Liver (tissue), 9 donors: Measurements from ENCODE around the gene CCDC141. TPM values are rescaled to one million over a fixed set of nuclear protein-coding genes. Genes with fewer than 3 reads are reported as not detected.

Experiments used
- DNase-seq: peaks from one replicate; pipeline ENCODE4 v3.0.0-alpha.2; 2017; ENCODE audit warnings: low spot score
- H3K27ac ChIP-seq, 2 donors: one replicate each; pipeline ENCODE4 v1.7.0; 2013; ENCODE audit warnings: inconsistent platforms in 2 of 2, low read length in 2 of 2, control low read depth in 1 of 2, low read depth in 1 of 2, mild to moderate bottlenecking in 1 of 2
- H3K27me3 ChIP-seq, 4 donors: one replicate each; pipeline versions ENCODE4 v1.6.1 to v1.7.0; 2013; ENCODE audit warnings: low read length in 3 of 4, inconsistent platforms in 1 of 4, mild to moderate bottlenecking in 1 of 4, moderate library complexity in 1 of 4; ENCODE audit not compliant: control insufficient read depth in 4 of 4, insufficient read depth in 4 of 4
- H3K36me3 ChIP-seq, 4 donors: one replicate each; pipeline versions ENCODE4 v1.6.1 to v1.7.0; 2013; ENCODE audit warnings: low read length in 3 of 4, mild to moderate bottlenecking in 3 of 4, low read depth in 1 of 4, moderate library complexity in 1 of 4; ENCODE audit not compliant: control insufficient read depth in 4 of 4, insufficient read depth in 3 of 4
- H3K4me1 ChIP-seq, 4 donors: one replicate each; pipeline versions ENCODE4 v1.6.1 to v1.7.0; 2013; ENCODE audit warnings: low read length in 3 of 4, mild to moderate bottlenecking in 3 of 4, moderate library complexity in 1 of 4; ENCODE audit not compliant: control insufficient read depth in 4 of 4, insufficient read depth in 4 of 4
- H3K4me3 ChIP-seq, 3 donors: one replicate each; pipeline versions ENCODE4 v1.6.1 to v1.7.0; 2013; ENCODE audit warnings: low read length in 3 of 3, control low read depth in 1 of 3, low read depth in 1 of 3, mild to moderate bottlenecking in 1 of 3
- H3K9ac ChIP-seq, 2 donors: one replicate each; pipeline ENCODE4 v1.7.0; 2013; ENCODE audit warnings: low read length in 2 of 2, mild to moderate bottlenecking in 2 of 2, moderate library complexity in 2 of 2, control low read depth in 1 of 2, low read depth in 1 of 2
- H3K9me3 ChIP-seq, 4 donors: one replicate each; pipeline versions ENCODE4 v1.6.1 to v1.7.0; 2013; ENCODE audit warnings: low read length in 3 of 4; ENCODE audit not compliant: control insufficient read depth in 4 of 4
- ATF3 ChIP-seq: IDR thresholded peaks from 2 replicates; pipeline ENCODE4 v1.6.1; 2016; ENCODE audit warnings: antibody characterized with exemption
- CTCF ChIP-seq: fragments of 150-350 bp; IDR thresholded peaks from 2 replicates; pipeline ENCODE4 v1.5.1; 2017; ENCODE audit warnings: improper control_type of control experiment, low read depth, low read length; ENCODE audit not compliant: missing input control
- EGR1 ChIP-seq, 2 donors: IDR thresholded peaks; 2 replicates each; pipeline ENCODE4 v1.6.1; 2016 to 2018; ENCODE audit warnings: antibody characterized with exemption in 2 of 2, low read depth in 2 of 2
- FOXA1 ChIP-seq: IDR thresholded peaks from 2 replicates; pipeline ENCODE4 v1.6.1; 2016; ENCODE audit warnings: antibody characterized with exemption
- FOXA2 ChIP-seq: IDR thresholded peaks from 2 replicates; pipeline ENCODE4 v1.6.1; 2016; ENCODE audit warnings: antibody characterized with exemption
- GABPA ChIP-seq, 2 donors: IDR thresholded peaks in 1 of 2; conservative IDR thresholded peaks in 1 of 2; 2 replicates each; pipeline ENCODE4 v1.6.1; 2016; ENCODE audit warnings: antibody characterized with exemption in 2 of 2, mild to moderate bottlenecking in 1 of 2, moderate library complexity in 1 of 2
- HNF4A ChIP-seq, 2 donors: conservative IDR thresholded peaks; 2 replicates each; pipeline ENCODE4 v1.6.1; 2016; ENCODE audit warnings: antibody characterized with exemption in 2 of 2, mild to moderate bottlenecking in 2 of 2
- HNF4G ChIP-seq: IDR thresholded peaks from 2 replicates; pipeline ENCODE4 v1.6.1; 2016; ENCODE audit warnings: antibody characterized with exemption
- JUND ChIP-seq, 2 donors: IDR thresholded peaks; 2 replicates each; pipeline ENCODE4 v1.6.1; 2016; ENCODE audit warnings: antibody characterized with exemption in 2 of 2
- MAX ChIP-seq: IDR thresholded peaks from 2 replicates; pipeline ENCODE4 v1.6.1; 2016; ENCODE audit warnings: antibody characterized with exemption
- NR2F2 ChIP-seq: IDR thresholded peaks from 2 replicates; pipeline ENCODE4 v1.6.1; 2016; ENCODE audit warnings: antibody characterized with exemption
- RAD21 ChIP-seq, 2 donors: IDR thresholded peaks; 2 replicates each; pipeline ENCODE4 v1.6.1; 2016; ENCODE audit warnings: antibody characterized with exemption in 2 of 2, mild to moderate bottlenecking in 2 of 2
- REST ChIP-seq: IDR thresholded peaks from 2 replicates; pipeline ENCODE4 v1.6.1; 2016; ENCODE audit warnings: antibody characterized with exemption, mild to moderate bottlenecking
- RXRA ChIP-seq, 2 donors: IDR thresholded peaks; 2 replicates each; pipeline ENCODE4 v1.6.1; 2017 to 2018; ENCODE audit warnings: antibody characterized with exemption in 2 of 2, mild to moderate bottlenecking in 1 of 2
- SP1 ChIP-seq: IDR thresholded peaks from 2 replicates; pipeline ENCODE4 v1.6.1; 2018; ENCODE audit warnings: antibody characterized with exemption, mild to moderate bottlenecking
- TAF1 ChIP-seq: conservative IDR thresholded peaks from 2 replicates; pipeline ENCODE4 v1.6.1; 2016; ENCODE audit warnings: antibody characterized with exemption, mild to moderate bottlenecking
- YY1 ChIP-seq: IDR thresholded peaks from 2 replicates; pipeline ENCODE4 v1.6.1; 2016; ENCODE audit warnings: antibody characterized with exemption, mild to moderate bottlenecking
- whole genome bisulfite sequencing: extraction: QIAGEN DNeasy Blood & Tissue Kit; methylation state at CpG from one replicate; pipeline ENCODE4 v1.1.7; 2013; 5-methylcytosine and 5-hydroxymethylcytosine counted together
- polyA plus RNA-seq, 2 donors: library from polyadenylated mRNA; stranded (reverse) in 1 of 2; unstranded in 1 of 2; fragments of 200-250 nt in 1 of 2; fragments of >200 nt in 1 of 2; fragmentation: Nextera tagmentation in 1 of 2; extraction: Ambion mirVana in 1 of 2; gene quantifications; one replicate each; pipeline versions ENCODE4 v1.2.1 to v1.2.3, GENCODE V29; 2013 to 2015
- total RNA-seq, 2 donors: library from RNA; depleted of rRNA; stranded (reverse); fragments of >200 nt; gene quantifications; one replicate each; pipeline ENCODE4 v1.2.3, GENCODE V29; 2014
- TF ChIP-seq, protein P1 (sequence below): IDR thresholded peaks from 2 replicates; pipeline ENCODE4 v1.6.1; 2016; ENCODE audit warnings: antibody characterized with exemption
- donor health status: healthy.
- donor health status: healthy.
- donor health status: healthy.
- donor health status: healthy.
- donor health status: healthy.

The CCDC141 gene
- total and polyA plus RNA-seq, 4 donors = 0.05 to 1.0 (median 0.39) TPM

DNA sequence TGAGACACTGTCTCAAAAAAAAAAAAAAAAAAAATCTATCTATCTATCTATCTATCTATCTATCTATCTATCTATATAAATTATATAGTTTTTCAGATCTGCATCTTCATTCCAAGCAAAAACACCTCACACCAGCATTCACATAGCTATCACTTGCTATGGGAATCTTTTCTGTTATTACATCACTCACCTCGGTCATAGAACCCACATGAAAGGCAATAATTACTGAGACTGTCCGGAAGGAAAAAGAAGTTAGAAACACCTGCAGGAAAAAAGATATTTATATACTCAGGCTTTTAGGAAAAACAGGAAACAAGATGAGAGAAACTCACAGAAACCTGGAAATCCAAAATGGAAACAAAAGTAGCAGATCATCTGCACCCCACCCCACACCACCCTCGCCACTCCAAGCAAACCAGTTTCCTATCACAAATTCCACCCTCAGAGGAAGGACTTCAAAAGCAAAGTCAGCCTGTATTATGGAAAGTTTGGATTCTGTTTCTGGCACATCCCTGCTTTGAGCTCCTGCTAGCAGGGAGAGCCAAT lies 21.9 kb upstream of the CCDC141 start:
- Histone ChIP-seq H3K9ac (no peak overlapping the region), H3K27ac (no peak overlapping the region), H3K4me3 (no peak overlapping the region), H3K4me1 (no peaks in the 10 kb centered on the region), H3K36me3 (no peaks in the 10 kb centered on the region), H3K9me3 (no peaks in the 10 kb centered on the region), H3K27me3 (peaks cover 0 to 3% (median 0%) of the 10 kb centered on the region in 4 donors)
- WGBS = 86% methylated on average over 3 of the region's 3 CpGs
- TF ChIP-seq, protein P1, sequence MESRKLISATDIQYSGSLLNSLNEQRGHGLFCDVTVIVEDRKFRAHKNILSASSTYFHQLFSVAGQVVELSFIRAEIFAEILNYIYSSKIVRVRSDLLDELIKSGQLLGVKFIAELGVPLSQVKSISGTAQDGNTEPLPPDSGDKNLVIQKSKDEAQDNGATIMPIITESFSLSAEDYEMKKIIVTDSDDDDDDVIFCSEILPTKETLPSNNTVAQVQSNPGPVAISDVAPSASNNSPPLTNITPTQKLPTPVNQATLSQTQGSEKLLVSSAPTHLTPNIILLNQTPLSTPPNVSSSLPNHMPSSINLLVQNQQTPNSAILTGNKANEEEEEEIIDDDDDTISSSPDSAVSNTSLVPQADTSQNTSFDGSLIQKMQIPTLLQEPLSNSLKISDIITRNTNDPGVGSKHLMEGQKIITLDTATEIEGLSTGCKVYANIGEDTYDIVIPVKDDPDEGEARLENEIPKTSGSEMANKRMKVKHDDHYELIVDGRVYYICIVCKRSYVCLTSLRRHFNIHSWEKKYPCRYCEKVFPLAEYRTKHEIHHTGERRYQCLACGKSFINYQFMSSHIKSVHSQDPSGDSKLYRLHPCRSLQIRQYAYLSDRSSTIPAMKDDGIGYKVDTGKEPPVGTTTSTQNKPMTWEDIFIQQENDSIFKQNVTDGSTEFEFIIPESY = no peak
- TF ChIP-seq FOXA1 (no peak), TAF1 (no peak), NR2F2 (no peak), FOXA2 (no peak)
- no peak for DNase-seq

- no peak for TF ChIP-seq FOXA2
- Histone ChIP-seq H3K27me3 (peaks cover 0 to 3% (median 0%) of the 10 kb centered on the region in 4 donors), H3K27ac (no peak overlapping the region), H3K9me3 (no peaks in the 10 kb centered on the region), H3K9ac (no peak overlapping the region), H3K36me3 (no peaks in the 10 kb centered on the region), H3K4me3 (no peak overlapping the region), H3K4me1 (no peaks in the 10 kb centered on the region)
- 79% methylated on average over 2 of the region's 2 CpGs for WGBS
- no peak for DNase-seq
Measured at GRCh38 chr2:179070895-179071294, 21.0 kb upstream of the CCDC141 start.

DNA sequence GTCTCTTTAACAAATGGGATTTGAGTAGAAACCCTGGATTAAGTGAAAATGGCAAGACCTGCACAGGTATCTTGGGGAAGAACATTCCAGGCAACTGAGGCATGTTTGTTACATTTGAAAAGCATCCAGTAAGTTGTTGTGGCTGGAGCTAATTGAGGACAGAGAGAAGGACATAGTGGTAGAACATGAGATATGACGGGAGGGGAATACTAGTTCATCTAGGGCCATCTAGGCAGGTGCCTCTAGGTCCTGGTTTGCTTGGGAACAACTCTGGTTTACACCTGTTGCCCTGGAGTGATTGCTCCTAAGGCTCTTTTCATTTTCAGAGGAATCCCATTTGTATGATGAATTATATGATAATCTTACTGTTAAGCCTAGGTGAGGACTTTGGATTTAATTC lies 19.7 kb upstream of the CCDC141 start:
- Histone ChIP-seq H3K4me1 (no peaks in the 10 kb centered on the region), H3K9me3 (no peaks in the 10 kb centered on the region), H3K9ac (no peak overlapping the region), H3K36me3 (no peaks in the 10 kb centered on the region), H3K4me3 (no peak overlapping the region), H3K27ac (no peak overlapping the region), H3K27me3 (peaks cover 0 to 3% (median 0%) of the 10 kb centered on the region in 4 donors)
- WGBS = 87% methylated on average over 1 of the region's 1 CpG
- no peak for DNase-seq
- TF ChIP-seq HNF4G = no peak
- no peak for TF ChIP-seq YY1
- no peak for TF ChIP-seq ATF3
- no peak for TF ChIP-seq NR2F2
- no peak for TF ChIP-seq RXRA (IDR thresholded peaks at IDR 0.05)
- no peak for TF ChIP-seq JUND (IDR thresholded peaks at IDR 0.05)
- TF ChIP-seq MAX = no peak
- TF ChIP-seq SP1 = no peak
- TF ChIP-seq EGR1 (IDR thresholded peaks at IDR 0.05; ENCODE audit: low read depth in 2 of 2) = no peak
- TF ChIP-seq FOXA1 = no peak
- no peak for TF ChIP-seq REST
- TF ChIP-seq HNF4A (conservative IDR thresholded peaks at IDR 0.05) = no peak
- TF ChIP-seq, protein P1 = no peak
- TF ChIP-seq FOXA2 = no peak
- TF ChIP-seq CTCF = no peak
- no peak for TF ChIP-seq RAD21 (IDR thresholded peaks at IDR 0.05)
- no peak for TF ChIP-seq TAF1
- no peak for TF ChIP-seq GABPA (IDR thresholded peaks at IDR 0.05 in 1 of 2, conservative IDR thresholded peaks at IDR 0.05 in 1 of 2)
